ENCODE measurements around the gene FRZB.

DNA sequence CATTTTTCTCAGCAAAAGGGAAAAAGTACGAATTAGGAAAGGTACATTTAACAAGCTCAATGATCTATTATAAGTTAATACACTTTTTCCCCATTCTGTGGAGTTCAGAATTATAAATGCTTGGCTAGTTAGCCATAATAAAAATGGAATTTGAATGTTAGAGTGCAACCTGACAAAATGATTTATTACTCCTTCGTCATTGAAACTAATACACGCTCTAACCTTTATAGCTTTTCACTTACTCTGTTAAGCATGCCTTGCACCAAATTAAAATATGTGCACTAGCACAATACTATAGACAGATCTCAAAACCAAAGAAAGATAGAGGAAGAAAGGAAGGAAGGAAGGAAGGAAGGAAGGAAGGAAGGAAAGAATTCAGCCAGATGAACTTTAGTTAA is 46.1 kb upstream of the FRZB start:
- TF ChIP-seq ZZZ3 (CRISPR knock-in tag; IDR thresholded peaks at IDR 0.05; ENCODE audit: borderline replicate concordance): no peak
- TF ChIP-seq AKAP8 (CRISPR knock-in tag; IDR thresholded peaks at IDR 0.05): no peak
- TF ChIP-seq, protein P1, sequence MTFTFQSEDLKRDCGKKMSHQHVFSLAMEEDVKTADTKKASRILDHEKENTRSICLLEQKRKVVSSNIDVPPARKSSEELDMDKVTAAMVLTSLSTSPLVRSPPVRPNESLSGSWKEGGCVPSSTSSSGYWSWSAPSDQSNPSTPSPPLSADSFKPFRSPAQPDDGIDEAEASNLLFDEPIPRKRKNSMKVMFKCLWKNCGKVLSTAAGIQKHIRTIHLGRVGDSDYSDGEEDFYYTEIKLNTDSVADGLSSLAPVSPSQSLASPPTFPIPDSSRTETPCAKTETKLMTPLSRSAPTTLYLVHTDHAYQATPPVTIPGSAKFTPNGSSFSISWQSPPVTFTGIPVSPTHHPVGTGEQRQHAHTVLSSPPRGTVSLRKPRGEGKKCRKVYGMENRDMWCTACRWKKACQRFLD (CRISPR knock-in tag; IDR thresholded peaks at IDR 0.05; ENCODE audit: borderline replicate concordance): no peak
- TF ChIP-seq, protein P2, sequence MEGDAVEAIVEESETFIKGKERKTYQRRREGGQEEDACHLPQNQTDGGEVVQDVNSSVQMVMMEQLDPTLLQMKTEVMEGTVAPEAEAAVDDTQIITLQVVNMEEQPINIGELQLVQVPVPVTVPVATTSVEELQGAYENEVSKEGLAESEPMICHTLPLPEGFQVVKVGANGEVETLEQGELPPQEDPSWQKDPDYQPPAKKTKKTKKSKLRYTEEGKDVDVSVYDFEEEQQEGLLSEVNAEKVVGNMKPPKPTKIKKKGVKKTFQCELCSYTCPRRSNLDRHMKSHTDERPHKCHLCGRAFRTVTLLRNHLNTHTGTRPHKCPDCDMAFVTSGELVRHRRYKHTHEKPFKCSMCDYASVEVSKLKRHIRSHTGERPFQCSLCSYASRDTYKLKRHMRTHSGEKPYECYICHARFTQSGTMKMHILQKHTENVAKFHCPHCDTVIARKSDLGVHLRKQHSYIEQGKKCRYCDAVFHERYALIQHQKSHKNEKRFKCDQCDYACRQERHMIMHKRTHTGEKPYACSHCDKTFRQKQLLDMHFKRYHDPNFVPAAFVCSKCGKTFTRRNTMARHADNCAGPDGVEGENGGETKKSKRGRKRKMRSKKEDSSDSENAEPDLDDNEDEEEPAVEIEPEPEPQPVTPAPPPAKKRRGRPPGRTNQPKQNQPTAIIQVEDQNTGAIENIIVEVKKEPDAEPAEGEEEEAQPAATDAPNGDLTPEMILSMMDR (CRISPR knock-in tag; IDR thresholded peaks at IDR 0.05): no peak

Data from HepG2 (cell line).